Liver (tissue), 3 donors: Measurements from ENCODE around the gene RAB6A.
A peak's percentile ranks its signal among the peaks of the same experiment; 100 is the strongest.

Experiments used
- GABPA ChIP-seq, 2 donors: IDR thresholded peaks in 1 of 2; conservative IDR thresholded peaks in 1 of 2; 2 replicates each; pipeline ENCODE4 v1.6.1; 2016; ENCODE audit warnings: antibody characterized with exemption in 2 of 2, mild to moderate bottlenecking in 1 of 2, moderate library complexity in 1 of 2
- TF ChIP-seq, protein P1 (sequence below): IDR thresholded peaks from 2 replicates; pipeline ENCODE4 v1.6.1; 2016; ENCODE audit warnings: antibody characterized with exemption
- TF ChIP-seq, protein P2 (sequence below): fragments of 150-350 bp; IDR thresholded peaks from 2 replicates; pipeline ENCODE4 v1.5.1; 2017; ENCODE audit warnings: improper control_type of control experiment, low read depth, low read length; ENCODE audit not compliant: missing input control
- donor health status: healthy.
- donor health status: healthy.

- TF ChIP-seq, protein P1, sequence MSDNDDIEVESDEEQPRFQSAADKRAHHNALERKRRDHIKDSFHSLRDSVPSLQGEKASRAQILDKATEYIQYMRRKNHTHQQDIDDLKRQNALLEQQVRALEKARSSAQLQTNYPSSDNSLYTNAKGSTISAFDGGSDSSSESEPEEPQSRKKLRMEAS, result no peak
- no peak for TF ChIP-seq GABPA (IDR thresholded peaks at IDR 0.05 in 1 of 2, conservative IDR thresholded peaks at IDR 0.05 in 1 of 2)
- TF ChIP-seq, protein P2, sequence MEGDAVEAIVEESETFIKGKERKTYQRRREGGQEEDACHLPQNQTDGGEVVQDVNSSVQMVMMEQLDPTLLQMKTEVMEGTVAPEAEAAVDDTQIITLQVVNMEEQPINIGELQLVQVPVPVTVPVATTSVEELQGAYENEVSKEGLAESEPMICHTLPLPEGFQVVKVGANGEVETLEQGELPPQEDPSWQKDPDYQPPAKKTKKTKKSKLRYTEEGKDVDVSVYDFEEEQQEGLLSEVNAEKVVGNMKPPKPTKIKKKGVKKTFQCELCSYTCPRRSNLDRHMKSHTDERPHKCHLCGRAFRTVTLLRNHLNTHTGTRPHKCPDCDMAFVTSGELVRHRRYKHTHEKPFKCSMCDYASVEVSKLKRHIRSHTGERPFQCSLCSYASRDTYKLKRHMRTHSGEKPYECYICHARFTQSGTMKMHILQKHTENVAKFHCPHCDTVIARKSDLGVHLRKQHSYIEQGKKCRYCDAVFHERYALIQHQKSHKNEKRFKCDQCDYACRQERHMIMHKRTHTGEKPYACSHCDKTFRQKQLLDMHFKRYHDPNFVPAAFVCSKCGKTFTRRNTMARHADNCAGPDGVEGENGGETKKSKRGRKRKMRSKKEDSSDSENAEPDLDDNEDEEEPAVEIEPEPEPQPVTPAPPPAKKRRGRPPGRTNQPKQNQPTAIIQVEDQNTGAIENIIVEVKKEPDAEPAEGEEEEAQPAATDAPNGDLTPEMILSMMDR, result peak; percentile 25
Observed at GRCh38 chr11:73759610-73760134, 1.2 kb downstream of the RAB6A start.
